ENCODE measurements around the gene CTNNBL1. TPM values are rescaled to one million over a fixed set of nuclear protein-coding genes. Genes with fewer than 3 reads are reported as not detected.

The CTNNBL1 gene, protein sequence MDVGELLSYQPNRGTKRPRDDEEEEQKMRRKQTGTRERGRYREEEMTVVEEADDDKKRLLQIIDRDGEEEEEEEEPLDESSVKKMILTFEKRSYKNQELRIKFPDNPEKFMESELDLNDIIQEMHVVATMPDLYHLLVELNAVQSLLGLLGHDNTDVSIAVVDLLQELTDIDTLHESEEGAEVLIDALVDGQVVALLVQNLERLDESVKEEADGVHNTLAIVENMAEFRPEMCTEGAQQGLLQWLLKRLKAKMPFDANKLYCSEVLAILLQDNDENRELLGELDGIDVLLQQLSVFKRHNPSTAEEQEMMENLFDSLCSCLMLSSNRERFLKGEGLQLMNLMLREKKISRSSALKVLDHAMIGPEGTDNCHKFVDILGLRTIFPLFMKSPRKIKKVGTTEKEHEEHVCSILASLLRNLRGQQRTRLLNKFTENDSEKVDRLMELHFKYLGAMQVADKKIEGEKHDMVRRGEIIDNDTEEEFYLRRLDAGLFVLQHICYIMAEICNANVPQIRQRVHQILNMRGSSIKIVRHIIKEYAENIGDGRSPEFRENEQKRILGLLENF
- 80.4 TPM for polyA plus RNA-seq (2012; ENCODE audit: low read depth, missing spikeins)

DNA sequence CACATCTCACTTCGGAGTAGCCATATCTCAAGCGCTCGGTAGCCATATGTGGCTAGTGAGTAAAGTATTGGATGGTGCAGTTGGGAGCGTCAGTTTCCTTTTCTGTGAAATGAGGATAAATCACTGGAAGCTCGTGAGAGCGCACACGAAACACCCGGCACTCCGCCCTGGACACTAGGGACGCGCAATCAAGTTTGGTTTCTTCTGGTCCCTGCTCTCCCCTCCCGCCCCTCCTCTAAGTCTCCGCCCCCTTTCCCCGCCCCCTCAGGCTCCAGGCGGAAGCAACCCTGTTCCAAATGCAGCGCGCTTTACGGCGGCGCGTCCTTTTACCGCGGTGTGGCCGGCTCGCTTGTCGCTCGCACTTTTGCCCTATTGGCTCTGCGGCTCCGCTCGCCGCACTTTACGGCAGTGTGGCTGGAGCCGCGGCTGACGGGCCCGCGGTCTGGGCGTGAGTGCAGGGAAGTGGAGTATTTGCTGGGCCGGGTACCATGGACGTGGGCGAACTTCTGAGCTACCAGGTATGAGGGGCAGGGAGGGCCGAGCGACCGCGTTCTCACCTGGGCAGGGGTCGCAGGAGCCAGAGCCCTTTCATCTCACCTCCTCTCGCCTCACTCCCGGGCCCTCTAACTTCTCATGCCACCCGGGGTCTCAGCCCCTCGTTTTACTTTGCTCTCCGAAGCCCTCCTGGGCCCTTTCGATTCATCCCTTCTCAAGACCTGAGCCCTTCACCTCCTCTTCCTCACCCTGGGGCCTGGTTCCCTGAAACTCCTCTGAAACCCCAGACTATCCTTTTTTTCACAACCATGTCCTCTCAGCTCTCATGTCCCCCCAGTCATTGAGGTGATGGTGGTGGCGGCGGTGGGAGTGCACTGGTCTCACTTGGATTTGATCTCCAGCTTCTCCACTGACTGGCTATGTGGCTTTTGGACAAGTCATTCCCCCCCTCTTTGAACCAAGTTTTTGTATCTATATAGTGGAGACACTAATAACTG, at the start of gene CTNNBL1:
Gene CTNNBL1 (plus strand): TSS at position 396 of the 992 bp plus-strand sequence. CDS start 93 bp downstream, at position 489.
- peak; percentile 97 for FAIRE-seq
- DNase-seq (ENCODE audit: insufficient read length, low spot score) = peak; percentile 69
- TF ChIP-seq POLR2AphosphoS5 (IDR thresholded peaks at IDR 0.05; ENCODE audit: low read depth, low read length) (no peak), SPI1 (IDR thresholded peaks at IDR 0.05; ENCODE audit: low read depth, low read length) (peak; percentile 39; the same call in 1 of the 2 replicates), PAX5 (IDR thresholded peaks at IDR 0.05; ENCODE audit: insufficient read depth, low read length, severe bottlenecking) (no peak), POU2F2 (IDR thresholded peaks at IDR 0.05; ENCODE audit: low read depth, low read length) (no peak)

DNA sequence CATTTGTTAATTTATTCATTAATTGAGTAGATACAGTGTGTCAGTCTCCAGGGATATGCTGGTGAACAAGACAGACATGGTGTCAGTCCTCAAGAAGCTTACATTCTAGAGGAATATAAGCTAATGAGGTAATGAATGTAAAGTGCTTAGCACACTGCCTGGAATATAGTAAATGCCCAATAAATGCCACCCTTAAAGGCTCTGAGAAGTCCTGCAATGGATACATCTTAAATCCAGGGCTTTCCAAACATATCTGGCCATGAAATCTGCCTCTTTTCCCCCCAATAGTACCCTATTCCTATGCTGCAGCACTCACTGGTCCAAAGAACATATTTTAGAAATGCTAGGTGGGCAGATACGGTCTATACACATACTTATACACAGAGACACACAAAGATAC, 49.2 kb upstream of the CTNNBL1 start:
- FAIRE-seq (no peak), DNase-seq (ENCODE audit: insufficient read length, low spot score) (no peak)
- no peak for TF ChIP-seq POU2F2 (IDR thresholded peaks at IDR 0.05; ENCODE audit: low read depth, low read length)
- TF ChIP-seq TAF1 (IDR thresholded peaks at IDR 0.05; ENCODE audit: low read depth, low read length) = no peak
- no peak for TF ChIP-seq POLR2AphosphoS5 (IDR thresholded peaks at IDR 0.05; ENCODE audit: low read depth, low read length)
- TF ChIP-seq POLR2A (IDR thresholded peaks at IDR 0.05; ENCODE audit: low read depth, low read length) = no peak

DNA sequence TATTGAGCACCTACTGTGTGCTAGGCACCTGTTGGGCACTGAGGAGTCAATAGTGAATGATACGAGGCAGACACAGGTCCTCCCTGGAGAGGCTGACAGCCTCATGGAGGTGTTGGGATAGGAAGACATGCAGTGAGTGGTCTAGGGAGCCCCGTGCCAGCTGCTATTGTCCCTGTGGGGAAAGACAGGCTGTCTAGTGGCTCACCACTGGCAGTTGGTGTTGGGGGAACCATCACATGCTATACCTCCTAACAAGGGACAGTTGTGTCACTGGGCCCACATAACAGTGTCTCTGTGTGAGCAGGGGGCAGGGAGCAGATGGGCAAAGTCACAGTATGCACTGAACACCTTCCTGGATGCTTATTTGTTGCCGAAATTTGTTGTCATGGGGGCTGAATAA, 45.9 kb upstream of the CTNNBL1 start:
- TF ChIP-seq POU2F2 (IDR thresholded peaks at IDR 0.05; ENCODE audit: low read depth, low read length) (no peak), POLR2A (IDR thresholded peaks at IDR 0.05; ENCODE audit: low read depth, low read length) (no peak), POLR2AphosphoS5 (IDR thresholded peaks at IDR 0.05; ENCODE audit: low read depth, low read length) (no peak), PAX5 (IDR thresholded peaks at IDR 0.05; ENCODE audit: insufficient read depth, low read length, severe bottlenecking) (no peak), TAF1 (IDR thresholded peaks at IDR 0.05; ENCODE audit: low read depth, low read length) (no peak), SPI1 (IDR thresholded peaks at IDR 0.05; ENCODE audit: low read depth, low read length) (no peak)
- no peak for DNase-seq (ENCODE audit: insufficient read length, low spot score)
- no peak for FAIRE-seq

DNA sequence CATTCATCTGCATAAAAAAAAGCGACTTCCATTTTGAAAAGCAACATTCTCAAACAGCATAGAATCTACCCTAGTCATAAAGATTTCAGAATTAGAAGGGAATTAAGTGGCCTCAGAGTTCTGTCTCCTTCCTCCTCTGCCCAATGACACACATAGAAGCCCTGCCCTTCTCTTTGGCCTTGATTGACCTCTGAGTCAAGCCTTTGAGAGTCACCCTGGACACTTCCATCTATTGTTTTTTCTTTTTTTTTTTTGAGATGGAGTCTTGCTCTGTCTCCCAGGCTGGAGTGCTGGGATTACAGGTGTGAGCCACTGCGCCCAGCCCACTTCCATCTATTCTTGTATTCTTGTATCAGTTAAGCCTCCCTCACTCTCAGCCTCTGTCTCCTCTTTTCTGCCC, 44.8 kb upstream of the CTNNBL1 start:
- DNase-seq (ENCODE audit: insufficient read length, low spot score) = no peak
- TF ChIP-seq SPI1 (IDR thresholded peaks at IDR 0.05; ENCODE audit: low read depth, low read length) (no peak), POLR2A (IDR thresholded peaks at IDR 0.05; ENCODE audit: low read depth, low read length) (no peak), PAX5 (IDR thresholded peaks at IDR 0.05; ENCODE audit: insufficient read depth, low read length, severe bottlenecking) (no peak), TAF1 (IDR thresholded peaks at IDR 0.05; ENCODE audit: low read depth, low read length) (no peak), POLR2AphosphoS5 (IDR thresholded peaks at IDR 0.05; ENCODE audit: low read depth, low read length) (no peak), POU2F2 (IDR thresholded peaks at IDR 0.05; ENCODE audit: low read depth, low read length) (no peak)
- no peak for FAIRE-seq

DNA sequence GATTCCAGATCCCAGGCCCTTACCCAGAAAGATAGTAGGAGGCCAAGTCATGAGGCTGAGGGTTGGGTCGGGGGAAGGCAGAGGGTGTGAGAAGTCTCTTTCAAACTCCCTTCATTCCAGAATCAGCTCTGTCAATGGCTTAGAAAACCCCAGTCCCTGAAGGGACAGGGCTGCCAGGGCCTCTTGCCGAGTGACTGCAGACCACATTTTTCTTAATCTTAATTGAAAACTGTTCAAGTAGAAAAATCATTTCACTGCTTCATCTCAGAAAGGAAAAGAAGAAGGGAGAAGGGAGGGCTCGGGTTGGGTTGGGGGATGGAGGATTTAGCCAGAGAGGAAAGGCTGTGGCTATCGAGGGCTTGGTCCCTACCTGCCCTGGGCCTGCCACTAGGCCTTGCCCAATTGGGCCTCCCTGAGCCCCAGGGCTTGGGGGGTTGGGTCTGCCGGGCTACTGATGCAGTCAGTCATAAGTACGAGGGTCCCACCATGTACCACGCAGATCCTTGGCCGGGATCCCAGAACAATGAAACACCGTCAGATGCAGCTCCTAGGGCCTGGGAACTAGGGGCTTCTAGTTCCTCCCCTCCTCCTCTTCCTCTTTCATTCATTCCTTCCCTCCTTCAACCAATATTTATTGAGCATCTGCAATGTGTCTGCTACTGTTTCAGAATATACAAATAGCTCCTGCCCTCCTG, 44.0 kb upstream of the CTNNBL1 start:
- DNase-seq (ENCODE audit: insufficient read length, low spot score) (no peak), FAIRE-seq (no peak)
- TF ChIP-seq POU2F2 (IDR thresholded peaks at IDR 0.05; ENCODE audit: low read depth, low read length) (no peak), TAF1 (IDR thresholded peaks at IDR 0.05; ENCODE audit: low read depth, low read length) (no peak)

DNA sequence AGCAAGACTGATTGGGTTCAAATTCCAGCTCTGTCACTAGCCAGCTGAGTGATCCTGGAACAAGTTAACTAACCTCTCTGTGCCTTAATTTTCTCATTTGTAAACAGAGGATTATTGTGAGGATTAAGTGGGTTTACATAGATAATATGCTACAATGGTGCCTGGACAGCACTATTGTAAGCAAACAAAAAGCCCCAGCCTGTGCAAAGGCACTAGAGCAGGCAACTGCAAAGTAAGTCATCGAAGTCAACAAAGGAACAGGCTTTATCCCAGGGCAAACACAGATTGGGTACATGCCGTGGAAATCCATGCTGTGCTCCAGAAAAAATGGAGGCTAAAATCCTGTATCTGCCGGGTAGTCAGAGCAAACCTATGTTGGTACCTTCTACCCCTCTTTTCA, 43.2 kb upstream of the CTNNBL1 start:
- no peak for TF ChIP-seq SPI1 (IDR thresholded peaks at IDR 0.05; ENCODE audit: low read depth, low read length)
- no peak for TF ChIP-seq PAX5 (IDR thresholded peaks at IDR 0.05; ENCODE audit: insufficient read depth, low read length, severe bottlenecking)
- no peak for TF ChIP-seq POU2F2 (IDR thresholded peaks at IDR 0.05; ENCODE audit: low read depth, low read length)
- no peak for TF ChIP-seq POLR2AphosphoS5 (IDR thresholded peaks at IDR 0.05; ENCODE audit: low read depth, low read length)
- TF ChIP-seq POLR2A (IDR thresholded peaks at IDR 0.05; ENCODE audit: low read depth, low read length) = no peak
- no peak for TF ChIP-seq TAF1 (IDR thresholded peaks at IDR 0.05; ENCODE audit: low read depth, low read length)
- no peak for FAIRE-seq
- no peak for DNase-seq (ENCODE audit: insufficient read length, low spot score)

DNA sequence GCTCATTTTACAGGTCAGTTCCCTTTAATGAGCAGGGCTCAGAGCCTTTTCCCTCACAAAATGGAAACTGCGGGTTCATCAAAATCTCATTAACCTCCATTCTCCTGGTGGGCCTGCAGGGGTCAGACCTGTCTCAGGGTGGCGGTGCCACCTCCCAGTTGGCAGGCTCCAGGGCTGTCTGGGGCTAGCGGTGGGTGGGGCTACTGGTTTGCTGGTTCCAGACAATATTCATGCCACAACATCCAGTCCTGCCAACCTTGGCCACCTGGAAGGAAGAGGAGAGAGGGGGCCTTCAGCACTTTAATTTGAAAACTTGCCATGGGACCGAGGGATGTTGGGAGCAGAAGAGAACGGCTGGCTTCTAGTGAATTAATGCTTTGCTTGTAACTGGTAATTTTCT, 41.9 kb upstream of the CTNNBL1 start:
- DNase-seq (ENCODE audit: insufficient read length, low spot score) (no peak), FAIRE-seq (no peak)
- TF ChIP-seq SPI1 (IDR thresholded peaks at IDR 0.05; ENCODE audit: low read depth, low read length) (no peak), PAX5 (IDR thresholded peaks at IDR 0.05; ENCODE audit: insufficient read depth, low read length, severe bottlenecking) (no peak), POLR2AphosphoS5 (IDR thresholded peaks at IDR 0.05; ENCODE audit: low read depth, low read length) (no peak), TAF1 (IDR thresholded peaks at IDR 0.05; ENCODE audit: low read depth, low read length) (no peak), POLR2A (IDR thresholded peaks at IDR 0.05; ENCODE audit: low read depth, low read length) (no peak), POU2F2 (IDR thresholded peaks at IDR 0.05; ENCODE audit: low read depth, low read length) (no peak)

DNA sequence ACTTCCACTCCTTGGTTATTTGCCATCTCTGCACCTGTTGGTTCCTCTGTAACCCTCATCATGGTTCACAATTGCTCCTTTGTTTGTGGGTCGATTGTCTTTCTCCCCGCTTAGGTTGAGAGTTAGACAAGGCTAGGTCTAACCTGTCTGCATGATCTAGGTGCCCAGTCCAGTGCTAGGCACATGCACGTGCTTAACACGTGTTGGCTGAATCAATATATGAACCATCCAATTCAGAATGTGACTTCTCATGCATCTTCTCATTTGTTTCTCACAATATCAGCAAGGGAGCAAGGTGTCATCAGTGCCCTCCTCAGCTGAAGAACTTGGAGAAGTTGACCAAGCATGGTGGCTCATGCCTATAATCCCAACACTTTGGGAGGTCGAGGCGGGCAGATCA, 36.9 kb upstream of the CTNNBL1 start:
- DNase-seq (ENCODE audit: insufficient read length, low spot score) (no peak), FAIRE-seq (no peak)
- TF ChIP-seq PAX5 (IDR thresholded peaks at IDR 0.05; ENCODE audit: insufficient read depth, low read length, severe bottlenecking) (no peak), POLR2AphosphoS5 (IDR thresholded peaks at IDR 0.05; ENCODE audit: low read depth, low read length) (no peak), TAF1 (IDR thresholded peaks at IDR 0.05; ENCODE audit: low read depth, low read length) (no peak), SPI1 (IDR thresholded peaks at IDR 0.05; ENCODE audit: low read depth, low read length) (no peak), POLR2A (IDR thresholded peaks at IDR 0.05; ENCODE audit: low read depth, low read length) (no peak), POU2F2 (IDR thresholded peaks at IDR 0.05; ENCODE audit: low read depth, low read length) (no peak)
